ENCODE measurements around the gene DXO.

- no peak for TF ChIP-seq CTCF (IDR thresholded peaks at IDR 0.05; ENCODE audit: insufficient read depth, low read length, poor library complexity, severe bottlenecking)
- no peak for TF ChIP-seq EZH2phosphoT487 (conservative IDR thresholded peaks at IDR 0.05; ENCODE audit: low read length)
Measured at GRCh38 chr6:31971993-31972708, at the start of gene DXO.

Data from SU-DHL-6 (cell line).